ENCODE results near the gene ZNF175.
A peak's percentile ranks its signal among the peaks of the same experiment; 100 is the strongest.
"Not testable (repeated sequence)": the region's sequence is repeated elsewhere in the genome, so short reads cannot be mapped to it uniquely, and the experiment has no call there.

ZNF175 gene

DNA sequence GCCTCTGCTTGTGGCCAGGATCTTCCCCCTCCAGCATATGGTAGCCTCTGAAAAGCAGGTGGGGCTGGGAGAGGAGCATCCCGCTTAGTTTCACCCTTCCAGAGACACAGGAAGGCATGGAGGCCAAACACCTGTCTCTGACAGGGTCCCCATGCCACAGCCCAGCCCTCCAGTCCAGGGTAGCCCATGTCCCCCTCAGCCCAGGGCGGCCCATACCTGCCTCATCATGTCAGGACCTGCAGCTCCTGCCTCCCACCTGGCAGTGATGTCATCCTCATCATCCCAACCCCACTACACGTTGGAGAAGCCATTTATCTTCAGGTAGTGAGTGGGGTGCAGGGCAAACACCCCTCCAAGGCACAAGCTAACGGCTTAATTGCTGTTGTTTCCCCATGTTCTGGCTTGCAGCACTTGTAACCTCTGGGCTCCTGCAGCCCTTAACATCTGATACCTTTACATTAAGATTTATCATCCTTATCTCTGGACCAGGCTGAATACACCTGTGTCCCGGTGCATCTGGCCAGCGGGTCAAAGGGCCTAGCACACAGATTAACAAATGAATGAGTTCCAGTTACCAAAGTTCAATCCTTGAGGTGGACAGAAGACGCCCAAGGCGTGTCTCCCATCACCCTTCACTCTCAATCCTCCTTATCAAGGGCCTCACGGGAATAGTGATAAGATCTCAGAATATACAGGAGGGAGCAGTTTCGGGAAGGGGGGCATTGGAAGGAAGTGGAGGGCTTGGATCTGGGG, 22.2 kb downstream of the ZNF175 start:
- DNase-seq, result no peak

DNA sequence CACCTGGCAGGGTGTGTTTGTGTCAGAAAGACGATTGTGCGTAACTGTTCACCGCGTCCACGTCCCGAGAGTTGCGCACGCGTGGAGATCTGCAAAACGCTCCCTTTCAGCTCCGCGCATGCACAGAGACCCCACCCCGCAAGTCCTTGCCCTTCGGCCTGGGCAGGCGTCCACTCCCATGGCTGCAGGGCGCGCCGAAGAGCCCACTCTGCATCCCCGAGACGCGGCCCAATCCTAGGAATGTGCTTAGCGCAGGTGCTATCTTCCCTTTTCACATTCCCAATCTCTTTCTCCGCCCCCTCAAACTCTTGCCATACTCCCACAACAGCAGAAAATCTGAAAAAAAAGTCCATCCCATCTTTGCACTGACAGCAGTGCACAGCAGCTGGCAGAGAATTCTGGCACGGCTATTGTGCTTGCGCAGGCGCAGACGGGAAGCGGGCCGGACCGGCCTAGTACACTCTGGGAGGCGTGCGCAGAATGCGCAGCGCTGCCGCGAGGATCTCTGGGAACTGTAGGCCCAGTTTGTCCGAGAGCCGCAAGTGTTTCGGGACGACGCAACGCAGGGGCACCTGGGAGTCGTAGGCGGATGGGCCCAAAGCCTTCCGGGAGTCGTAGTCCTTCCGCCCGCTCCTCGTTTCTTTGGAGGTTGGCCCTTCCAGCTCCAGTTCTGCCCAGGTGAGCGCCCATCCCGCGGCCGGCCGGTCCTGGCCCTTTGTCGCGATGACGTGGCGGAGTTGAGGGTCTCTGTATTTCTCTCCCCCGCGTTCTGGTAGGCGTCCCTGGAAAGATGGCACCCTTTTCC, 23.1 kb downstream of the ZNF175 start:
- DNase-seq, result peak; percentile 96

DNA sequence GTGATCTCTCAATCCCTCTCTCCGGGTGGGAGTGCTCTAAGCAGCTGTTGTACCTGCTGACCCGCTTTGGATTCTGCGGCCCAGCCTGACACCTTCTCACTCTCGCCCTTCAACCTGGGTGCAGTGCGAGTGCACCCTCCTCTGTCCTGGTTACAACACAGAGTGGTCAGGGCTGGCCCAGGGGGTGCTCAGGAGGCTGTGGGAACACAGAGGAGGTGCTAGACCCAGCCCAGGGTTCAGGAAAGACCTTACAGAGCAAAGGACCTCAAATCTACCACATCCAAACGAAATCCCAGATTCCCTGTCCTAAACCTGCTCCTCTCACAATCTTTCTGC, 23.7 kb downstream of the ZNF175 start:
- DNase-seq, result no peak

DNA sequence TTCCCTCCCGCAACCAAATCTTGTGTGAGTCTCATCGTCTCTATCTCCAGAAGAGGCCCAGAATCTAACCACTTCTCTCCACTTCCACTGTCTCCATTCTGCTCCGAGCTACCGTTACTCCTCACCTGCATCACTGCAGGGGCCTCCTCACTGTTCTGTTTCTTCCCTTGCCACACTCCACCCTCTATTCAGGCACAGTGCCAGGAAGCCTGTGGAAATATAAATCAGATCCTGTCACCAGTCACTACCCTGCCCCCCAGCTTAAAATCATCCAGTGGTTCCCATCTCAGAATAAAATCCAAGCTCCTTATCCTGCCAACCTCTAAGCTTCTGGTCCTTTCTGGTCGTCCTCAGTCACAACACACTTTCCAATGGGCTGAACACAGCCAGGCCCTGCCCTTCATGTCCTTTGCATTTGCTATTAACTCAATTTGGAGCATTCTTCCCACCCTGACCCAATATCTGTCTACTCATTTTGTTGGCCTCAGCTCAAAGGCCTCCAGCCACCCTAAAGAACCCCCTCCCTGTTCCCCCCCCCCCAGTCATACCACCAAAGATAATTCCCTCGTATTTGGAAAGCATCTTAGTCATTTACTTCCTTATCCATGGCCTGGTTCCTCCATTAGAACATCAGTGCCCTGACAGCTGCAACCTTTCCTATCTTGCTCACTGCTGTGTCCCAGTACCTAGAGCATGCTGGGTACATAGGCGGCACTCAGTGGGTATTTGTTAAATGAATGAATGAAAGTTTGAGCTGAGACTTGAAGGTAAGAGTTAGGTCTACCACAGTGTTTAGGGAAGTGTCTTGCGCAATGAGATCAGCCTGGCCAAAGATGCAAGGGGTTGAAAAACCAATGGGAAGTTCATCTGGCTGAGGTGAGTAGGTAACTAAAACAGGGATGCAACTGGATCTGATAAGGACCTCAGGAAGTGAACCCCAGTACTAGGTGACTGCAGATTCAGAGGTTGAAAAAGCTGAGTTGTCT, 24.4 kb downstream of the ZNF175 start:
- no peak for DNase-seq

DNA sequence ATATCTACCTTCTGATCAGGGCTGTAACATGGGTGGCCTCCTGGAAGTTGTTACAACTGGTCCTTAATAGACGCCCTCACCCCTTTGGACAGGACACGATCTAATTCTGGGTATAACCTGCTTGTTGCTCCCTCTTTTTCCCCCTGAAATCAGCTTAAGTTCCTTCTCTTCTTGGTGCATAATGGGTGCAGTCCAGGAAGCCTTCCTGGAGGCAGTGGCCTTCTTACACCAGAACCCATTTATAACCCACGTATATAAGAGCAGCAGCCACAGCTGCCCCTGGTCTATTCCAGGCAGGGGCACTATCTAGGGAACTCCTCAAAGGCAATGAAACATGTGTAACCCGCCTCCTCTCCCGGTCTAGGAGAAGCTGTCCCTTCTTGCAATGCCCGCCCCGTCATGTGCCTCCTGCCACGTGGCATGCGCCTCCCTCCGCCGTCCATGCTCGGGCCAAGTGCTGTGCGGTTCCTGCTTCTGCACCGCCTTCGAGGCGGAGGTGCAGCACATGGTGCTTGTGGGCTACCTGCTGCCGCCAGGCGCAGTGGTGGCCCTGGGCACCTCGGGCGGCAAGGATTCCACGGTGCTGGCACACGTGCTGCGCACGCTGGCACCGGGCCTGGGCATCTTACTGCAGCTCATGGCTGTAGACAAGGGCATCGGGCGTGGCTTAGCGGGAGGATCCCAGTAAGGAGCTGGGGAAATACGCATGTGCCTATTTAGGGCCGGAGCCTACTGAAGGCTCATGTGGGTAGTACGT, 27.3 kb downstream of the ZNF175 start:
- no peak for DNase-seq

DNA sequence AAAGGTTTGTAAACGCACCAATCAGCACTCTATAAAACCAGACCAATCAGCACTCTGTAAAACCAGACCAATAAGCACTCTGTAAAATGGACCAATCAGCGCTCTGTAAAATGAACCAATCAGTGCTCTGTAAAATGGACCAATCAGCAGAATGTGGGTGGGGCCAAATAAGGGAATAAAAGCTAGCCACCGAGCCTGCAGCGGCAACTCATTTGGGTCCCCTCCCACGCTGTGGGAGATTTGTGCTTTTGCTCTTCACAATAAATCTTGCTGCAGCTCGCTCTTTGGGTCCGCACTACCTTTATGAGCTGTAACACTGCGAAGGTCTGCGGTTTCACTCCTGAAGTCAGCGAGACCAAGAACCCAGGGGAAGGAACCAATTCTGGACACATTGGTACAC, 28.0 kb downstream of the ZNF175 start:
- DNase-seq, result no peak

DNA sequence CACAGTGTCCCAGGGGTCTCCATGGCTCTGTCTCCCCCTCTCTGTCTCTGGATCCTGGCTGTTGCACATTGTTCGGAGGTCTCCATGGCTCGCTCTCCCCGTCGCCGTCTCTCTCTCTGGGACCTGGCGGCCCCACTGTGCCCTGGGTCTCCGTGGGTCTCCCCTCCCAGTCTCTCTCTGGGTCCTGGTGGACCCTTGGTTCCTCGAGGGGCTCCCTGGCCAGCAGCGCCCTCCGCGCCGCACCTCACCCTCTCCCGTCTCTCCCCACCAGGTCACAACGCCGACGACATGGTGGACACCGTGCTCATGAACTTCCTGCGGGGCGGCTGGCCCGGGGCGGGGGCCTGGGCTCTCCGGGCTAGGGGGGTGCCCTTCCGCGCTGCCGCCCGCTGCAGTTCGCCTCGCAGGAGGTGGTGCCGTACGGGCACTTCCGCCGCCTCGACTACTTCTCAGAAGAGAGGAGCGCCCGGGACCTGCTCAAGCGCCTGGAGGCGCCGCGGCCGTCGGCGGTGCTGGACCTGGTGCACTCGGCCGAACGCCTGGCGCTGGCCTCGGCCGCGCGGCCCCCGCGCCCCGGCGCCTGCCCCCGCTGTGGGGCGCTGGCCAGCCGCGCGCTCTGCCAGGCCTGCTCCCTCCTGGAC, 30.0 kb downstream of the ZNF175 start:
- DNase-seq, result no peak

DNA sequence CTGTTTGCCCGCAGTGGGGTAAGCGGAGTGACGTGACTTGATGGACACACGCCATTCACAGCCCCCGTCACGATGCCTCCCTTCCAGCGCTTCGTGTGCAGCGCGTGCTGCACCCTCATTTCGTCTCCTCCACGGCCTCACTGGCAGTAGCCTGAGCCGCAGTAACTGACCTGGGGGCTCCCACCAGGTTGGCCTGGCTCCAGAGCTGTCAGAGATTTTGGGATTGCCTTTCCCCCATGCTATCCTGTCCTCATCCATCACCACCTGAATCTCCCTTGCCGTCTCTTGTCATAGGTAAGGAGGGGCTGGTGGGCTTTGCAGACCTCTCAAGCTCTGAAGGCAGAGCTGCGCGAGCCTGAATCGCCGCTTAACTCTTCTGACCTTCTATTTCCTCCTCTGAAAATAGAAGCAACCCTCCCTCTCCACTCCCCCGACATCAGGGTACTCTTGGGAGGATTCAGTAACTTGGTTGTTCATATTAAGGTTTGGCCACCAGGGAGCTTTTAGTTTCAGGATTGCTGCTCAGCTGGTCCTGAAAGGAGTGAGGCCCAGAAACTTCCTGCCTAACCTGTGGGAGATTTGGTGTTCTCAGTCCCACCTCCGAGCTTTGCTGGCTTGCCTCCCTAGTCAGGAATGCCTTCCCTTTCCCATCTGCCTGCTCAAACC, 31.2 kb downstream of the ZNF175 start:
- no peak for DNase-seq

DNA sequence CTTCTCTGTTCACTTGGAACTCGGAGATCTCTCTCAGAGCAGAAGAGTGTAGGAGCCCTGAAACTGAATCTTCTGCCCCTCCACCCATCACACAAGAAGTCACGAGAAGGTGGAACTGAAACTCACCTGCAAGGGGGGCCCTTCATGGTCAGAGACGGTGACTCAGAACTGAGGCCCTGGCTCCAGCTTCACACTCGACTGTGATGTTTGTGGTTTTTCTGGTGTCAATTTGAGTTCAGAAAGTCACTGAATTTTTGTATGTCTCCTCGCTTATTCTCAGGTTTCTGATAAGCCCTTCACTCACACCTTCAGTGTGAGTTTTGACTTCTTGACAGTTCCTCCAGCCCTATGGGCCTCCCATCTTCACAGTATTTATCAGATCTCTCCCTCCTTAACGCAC, 36.0 kb downstream of the ZNF175 start:
- DNase-seq, result no peak

DNA sequence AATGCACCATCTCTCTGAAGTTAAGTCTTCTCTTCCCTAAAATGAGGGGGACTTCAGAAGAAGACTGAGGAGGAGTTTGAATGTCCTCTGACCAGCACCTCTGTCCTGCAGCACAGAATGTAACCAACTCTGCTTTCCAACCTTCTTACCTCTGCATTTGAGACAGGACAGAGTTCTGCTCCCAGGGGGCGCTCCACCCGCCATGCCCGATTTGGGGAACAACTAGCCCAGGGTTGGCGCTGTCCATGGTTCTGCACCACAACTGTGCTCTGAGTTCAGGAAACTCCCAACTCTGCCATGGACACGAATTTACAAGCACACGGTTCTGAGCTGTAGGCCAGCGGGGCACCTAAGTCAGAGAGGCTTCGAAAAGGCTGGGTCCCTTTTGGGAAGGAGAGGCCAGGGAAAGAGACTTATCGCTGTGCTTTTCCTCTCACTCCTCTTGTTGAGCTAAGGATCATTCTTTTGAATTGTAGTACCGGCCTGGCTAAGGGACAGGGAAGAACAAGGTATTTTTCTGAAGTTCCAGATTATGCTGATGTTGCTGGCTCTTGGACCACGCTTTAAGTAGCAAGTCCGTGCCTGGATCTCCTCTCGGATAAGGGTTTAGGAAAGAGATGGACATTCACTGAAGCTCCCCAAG, 37.0 kb downstream of the ZNF175 start:
- peak; percentile 58 for DNase-seq

DNA sequence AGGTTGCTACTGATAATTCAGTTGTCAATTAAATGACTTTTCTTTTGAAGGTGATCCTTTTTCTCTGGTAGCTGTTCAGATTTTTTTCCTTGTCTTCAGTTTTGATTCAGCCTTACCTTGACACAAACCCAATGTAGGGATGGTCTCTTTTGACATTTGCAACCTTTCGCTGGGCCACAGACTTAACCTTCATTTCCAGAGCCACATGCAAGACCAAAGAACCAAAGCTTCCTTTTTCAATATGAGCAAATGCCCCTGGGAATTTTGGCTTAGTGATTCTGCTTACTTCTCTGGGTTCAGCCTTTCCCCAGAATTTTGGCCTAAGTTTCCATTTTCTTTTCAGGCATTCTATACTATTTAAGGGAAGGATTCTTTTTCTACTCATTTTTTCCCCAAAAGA, 39.5 kb downstream of the ZNF175 start:
- no peak for DNase-seq

DNA sequence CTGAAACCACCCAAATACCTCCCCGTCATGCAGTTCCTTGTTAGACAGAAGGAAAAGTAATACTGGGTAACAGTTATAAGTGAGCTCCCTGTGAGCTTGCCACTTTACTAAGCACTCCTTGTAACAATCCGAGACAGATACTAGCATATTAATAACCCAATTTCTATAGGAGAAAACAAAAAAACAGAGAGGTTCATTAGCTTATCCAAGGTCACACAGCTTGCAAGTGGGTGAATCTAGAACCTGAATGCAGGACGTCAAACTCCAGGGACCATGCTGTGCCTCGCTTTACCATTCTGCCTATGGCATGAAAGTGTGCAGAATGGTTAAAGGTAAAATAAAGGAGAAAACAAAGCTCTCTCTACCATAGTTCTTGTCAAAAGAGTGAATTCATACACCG, 43.7 kb downstream of the ZNF175 start:
- DNase-seq, result no peak

DNA sequence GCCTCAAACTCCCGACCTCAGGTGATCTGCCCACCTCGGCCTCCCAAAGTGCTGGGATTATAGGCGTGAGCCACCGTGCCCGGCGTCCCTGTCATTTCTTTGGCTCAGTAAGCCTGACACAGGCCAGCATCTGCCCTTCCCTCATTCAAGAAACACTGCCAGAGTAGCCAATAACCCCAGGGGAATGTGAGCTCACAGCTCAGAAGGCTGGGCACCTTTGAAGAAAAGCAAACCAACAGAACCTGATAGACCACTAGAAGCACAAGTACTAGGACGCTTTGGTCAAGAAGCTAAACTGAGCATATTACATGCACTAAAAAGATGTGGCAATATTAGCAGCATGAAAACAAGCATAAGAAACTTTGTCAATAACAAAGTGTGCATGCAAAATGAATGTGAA, 44.9 kb downstream of the ZNF175 start:
- DNase-seq, result no peak

DNA sequence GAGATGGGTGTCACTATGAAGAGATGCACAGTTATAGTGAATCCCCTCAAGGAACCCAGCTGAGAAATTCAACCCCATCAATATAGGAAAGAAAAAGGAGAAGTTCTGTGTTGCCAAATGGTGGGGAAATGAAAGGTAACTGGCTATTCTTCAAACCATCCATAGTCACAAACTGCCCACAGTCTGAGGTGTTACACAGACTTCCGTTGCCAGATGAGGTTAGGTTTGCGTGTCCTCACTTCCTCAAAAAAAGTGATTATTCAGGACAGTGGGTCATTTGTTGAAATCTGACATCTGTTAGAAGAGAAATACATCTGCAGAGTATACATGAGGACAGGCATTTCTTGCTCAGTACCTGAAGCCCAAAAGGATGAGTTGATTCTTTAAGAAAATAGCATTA, 50.1 kb downstream of the ZNF175 start:
- DNase-seq, result no peak

DNA sequence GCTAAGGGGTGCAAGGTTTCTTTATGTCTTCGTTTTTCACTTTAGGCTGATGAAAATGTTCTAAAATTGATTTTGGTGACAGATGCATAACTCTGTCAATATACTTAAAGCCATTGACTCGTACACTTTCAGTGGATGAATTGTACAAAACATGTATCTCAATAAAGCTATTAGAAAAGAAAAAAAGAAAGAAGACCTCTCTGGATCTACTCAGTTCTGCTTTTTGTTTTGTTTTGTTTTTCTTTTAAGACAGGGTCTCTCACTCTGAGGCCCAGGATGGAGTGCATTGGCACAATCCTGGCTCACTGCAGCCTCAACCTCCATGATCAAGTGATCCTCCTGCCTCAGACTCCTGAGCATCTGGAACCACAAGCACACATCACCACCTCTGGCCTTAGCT, 55.6 kb downstream of the ZNF175 start:
- DNase-seq, result no peak

DNA sequence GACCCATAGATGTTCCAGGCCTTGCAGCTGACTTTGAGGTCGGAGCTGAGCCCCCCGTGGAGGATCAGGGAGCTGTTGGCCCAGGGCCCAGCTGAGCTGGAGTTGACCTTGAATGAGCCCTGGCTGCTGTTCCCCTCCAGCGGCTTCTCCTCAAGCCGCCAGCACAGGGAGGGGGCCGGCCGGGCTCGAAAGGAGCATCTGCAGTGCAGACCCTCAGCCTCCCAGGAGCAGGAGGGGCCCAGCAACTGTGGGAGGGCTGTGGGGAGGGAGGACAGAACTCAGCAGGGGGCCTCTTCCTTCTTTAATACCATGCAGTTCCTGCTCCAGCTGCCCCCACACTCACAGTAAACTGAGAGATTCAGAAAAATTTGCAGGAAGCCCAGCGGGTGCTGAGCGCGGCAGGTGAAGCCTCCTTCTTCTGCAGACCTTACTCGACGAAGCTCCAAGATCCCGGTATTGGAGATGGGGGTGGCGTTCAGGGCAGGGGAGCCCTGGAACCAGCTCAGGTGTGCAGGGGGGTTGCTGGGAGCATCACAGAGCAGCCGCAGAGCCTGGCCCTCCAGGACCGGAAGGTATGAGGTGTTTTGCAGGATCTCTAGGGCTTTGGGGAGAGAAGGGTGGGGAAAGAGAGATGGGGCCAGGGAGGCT, 56.5 kb downstream of the ZNF175 start:
- no peak for DNase-seq

DNA sequence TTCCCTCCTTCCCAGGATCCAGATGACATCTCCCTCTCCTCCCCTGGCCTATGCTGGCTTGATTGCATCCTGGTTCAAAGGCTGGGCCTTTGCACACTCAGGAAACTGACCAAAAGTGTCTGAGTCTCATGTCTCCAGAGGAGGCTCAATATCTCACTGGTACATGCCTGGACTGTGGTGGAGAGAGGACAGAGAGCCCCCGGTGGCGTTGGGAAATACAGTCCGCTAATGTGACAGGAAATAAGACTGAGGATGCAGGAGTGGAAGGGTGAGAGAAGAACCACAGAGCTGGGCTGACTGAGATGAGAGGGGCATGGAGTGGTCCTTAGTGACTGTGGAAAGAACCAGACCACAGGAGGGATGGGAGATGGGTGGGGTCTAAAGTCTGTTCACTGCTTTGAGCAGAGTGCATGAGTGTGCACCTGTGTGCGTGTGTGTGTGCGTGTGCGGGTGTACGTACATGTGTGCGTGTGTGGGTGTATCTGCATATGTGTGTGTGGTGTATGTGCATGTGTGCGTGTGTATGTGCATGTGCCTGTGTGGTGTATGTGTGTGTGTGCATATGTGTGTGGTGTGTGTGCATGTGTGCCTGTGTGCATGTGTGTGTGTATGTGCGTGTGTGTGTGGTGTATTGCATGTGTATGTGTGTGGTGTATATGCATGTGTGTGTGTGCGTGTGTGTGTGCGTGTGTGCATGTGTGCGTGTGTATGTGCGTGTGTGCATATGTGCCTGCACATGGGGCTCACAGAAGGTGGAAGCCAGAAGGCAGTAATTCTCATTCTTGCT, 57.3 kb downstream of the ZNF175 start:
- no peak for DNase-seq

DNA sequence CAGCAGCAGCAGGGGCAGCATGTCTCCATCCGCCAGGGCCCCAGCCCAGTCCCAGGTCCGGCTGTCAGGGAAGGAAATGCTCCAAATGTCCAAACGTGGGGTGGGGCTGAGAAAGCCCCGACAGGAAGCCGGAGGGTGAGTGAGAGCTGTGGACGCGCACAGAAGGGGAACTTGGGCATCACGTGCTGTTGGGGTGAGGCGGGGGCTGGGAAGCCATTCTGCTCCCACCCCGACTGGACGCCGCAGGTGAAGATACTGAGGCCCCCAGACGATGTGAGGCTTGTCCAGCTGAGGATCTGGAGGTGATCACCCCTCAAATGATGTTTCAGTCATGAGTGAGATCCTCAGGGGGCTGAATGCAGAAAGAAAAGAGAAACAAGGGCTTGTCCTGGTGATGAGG, 59.2 kb downstream of the ZNF175 start, which contains the start of gene SIGLEC5:
Gene SIGLEC5, minus strand, starts transcription at position 87 of the 400 bp plus-strand sequence. Its CDS starts 66 bp downstream, at position 21.
- not testable (repeated sequence) for DNase-seq

DNA sequence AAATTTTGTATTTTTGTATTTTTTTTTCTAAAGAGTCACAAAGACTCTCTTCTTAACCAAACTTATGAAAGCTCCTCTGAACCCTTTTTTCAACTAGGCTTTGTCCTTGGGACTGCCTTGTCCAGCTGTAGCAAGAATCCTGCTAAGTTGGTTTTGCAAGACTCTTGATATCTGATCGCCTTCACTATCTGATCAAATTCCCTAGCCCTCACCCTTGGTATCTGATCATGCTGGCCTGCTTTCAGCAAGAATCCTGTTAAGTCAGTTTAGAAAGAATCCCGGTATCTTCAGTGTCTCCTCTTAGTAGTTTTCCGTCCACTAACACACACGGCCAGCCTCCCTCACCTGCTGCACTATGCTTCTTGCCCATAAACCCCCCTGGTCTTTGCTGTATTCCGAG, 61.0 kb downstream of the ZNF175 start:
- no peak for DNase-seq

Data from activated CD8-positive, alpha-beta memory T cell treated with anti-CD3 and anti-CD28 coated beads, Interleukin-2, amount 50 U/mL, for 4 hours (primary cell).